ENCODE measurements around the gene HOXA6. TPM values are rescaled to one million over a fixed set of nuclear protein-coding genes. Genes with fewer than 3 reads are reported as not detected.

Gene HOXA6
- total RNA-seq, 1 experiment from 2014 or later: 3.3 TPM

DNA sequence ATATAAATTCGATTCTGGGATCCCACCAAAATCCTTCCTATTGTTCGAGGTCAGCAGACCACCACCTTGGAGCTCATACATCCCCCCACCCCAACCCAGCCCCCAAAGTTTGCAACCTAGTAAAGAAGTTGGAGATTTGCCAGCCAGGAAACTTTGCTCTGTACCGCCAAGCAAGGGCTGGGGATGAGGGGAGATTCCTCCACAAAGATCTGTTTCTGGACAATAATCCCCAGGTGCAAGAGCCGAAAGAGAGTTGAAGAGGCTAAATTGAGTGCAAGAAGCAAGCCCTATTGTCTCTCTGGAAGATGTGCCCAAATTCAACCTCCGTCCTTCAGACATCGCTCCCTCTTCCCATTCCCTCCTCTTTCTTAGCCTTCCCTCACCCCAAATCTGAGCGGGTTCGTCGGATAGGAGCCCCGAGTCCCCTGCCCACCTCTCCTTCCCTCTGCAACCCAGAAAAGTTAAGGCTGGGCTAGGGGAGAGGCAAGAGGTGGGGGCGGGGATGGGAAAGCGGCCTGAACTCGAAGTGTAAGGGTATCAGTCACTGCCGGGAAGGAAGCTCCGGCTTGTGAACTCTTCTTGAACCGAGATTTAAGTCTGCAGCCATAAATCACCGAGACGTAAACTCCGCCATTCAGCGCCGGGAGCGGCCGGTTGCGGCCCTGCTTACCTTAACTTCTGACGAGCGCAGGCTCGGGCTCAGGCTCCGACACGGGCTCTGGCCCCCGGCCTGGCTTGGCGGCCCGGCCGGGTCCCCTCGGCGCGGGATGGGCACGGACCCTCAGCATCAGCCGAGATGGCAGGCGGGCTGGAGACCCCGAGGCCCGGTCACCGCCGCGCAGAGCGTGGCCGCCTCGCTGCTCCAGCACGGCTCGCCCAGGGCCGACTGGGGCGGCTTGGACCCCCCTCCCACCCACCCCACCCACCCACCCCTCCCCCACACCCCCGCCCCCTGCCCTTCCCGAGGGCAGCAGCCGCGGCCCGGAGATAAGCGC lies 34.3 kb downstream of the HOXA6 start:
- peaks cover 58% of the 10 kb centered on the region for H3K4me1 ChIP-seq (ENCODE audit: control insufficient read depth, insufficient read depth, low read length)
- H3K9me3 ChIP-seq (ENCODE audit: control insufficient read depth, insufficient read depth, low read depth, low read length): no peaks in the 10 kb centered on the region
- H3K27me3 ChIP-seq (ENCODE audit: control insufficient read depth, insufficient read depth, low read length): no peaks in the 10 kb centered on the region
- peak; percentile 75; the same call in 1 of the 2 replicates for TF ChIP-seq SIN3A (IDR thresholded peaks at IDR 0.05; ENCODE audit: borderline replicate concordance, insufficient read depth, low read depth, low read length)
- TF ChIP-seq POLR2AphosphoS5 (IDR thresholded peaks at IDR 0.05; ENCODE audit: low read depth, low read length): peak; percentile 69
- TF ChIP-seq, protein P1, sequence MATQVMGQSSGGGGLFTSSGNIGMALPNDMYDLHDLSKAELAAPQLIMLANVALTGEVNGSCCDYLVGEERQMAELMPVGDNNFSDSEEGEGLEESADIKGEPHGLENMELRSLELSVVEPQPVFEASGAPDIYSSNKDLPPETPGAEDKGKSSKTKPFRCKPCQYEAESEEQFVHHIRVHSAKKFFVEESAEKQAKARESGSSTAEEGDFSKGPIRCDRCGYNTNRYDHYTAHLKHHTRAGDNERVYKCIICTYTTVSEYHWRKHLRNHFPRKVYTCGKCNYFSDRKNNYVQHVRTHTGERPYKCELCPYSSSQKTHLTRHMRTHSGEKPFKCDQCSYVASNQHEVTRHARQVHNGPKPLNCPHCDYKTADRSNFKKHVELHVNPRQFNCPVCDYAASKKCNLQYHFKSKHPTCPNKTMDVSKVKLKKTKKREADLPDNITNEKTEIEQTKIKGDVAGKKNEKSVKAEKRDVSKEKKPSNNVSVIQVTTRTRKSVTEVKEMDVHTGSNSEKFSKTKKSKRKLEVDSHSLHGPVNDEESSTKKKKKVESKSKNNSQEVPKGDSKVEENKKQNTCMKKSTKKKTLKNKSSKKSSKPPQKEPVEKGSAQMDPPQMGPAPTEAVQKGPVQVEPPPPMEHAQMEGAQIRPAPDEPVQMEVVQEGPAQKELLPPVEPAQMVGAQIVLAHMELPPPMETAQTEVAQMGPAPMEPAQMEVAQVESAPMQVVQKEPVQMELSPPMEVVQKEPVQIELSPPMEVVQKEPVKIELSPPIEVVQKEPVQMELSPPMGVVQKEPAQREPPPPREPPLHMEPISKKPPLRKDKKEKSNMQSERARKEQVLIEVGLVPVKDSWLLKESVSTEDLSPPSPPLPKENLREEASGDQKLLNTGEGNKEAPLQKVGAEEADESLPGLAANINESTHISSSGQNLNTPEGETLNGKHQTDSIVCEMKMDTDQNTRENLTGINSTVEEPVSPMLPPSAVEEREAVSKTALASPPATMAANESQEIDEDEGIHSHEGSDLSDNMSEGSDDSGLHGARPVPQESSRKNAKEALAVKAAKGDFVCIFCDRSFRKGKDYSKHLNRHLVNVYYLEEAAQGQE (IDR thresholded peaks at IDR 0.05; ENCODE audit: insufficient read depth in 1 of 2, low read depth in 2 of 2, low read length in 1 of 2): no peak
- peak; percentile 47; the same call in 1 of the 2 replicates for TF ChIP-seq TCF7L2 (IDR thresholded peaks at IDR 0.05; ENCODE audit: low read depth, low read length)
- TF ChIP-seq, protein P2, sequence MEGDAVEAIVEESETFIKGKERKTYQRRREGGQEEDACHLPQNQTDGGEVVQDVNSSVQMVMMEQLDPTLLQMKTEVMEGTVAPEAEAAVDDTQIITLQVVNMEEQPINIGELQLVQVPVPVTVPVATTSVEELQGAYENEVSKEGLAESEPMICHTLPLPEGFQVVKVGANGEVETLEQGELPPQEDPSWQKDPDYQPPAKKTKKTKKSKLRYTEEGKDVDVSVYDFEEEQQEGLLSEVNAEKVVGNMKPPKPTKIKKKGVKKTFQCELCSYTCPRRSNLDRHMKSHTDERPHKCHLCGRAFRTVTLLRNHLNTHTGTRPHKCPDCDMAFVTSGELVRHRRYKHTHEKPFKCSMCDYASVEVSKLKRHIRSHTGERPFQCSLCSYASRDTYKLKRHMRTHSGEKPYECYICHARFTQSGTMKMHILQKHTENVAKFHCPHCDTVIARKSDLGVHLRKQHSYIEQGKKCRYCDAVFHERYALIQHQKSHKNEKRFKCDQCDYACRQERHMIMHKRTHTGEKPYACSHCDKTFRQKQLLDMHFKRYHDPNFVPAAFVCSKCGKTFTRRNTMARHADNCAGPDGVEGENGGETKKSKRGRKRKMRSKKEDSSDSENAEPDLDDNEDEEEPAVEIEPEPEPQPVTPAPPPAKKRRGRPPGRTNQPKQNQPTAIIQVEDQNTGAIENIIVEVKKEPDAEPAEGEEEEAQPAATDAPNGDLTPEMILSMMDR (IDR thresholded peaks at IDR 0.05): no peak
- in situ Hi-C loops (cut with HindIII; ENCODE audit: low pct_unique_long_range_greater_than_20kb, low sequenced_read_pairs) (no loop called here), intact Hi-C loops (cut with micrococcal nuclease; ENCODE audit: unreplicated experiment) (no loop called here)
- ChIA-PET POLR2A (interaction anchor here (0.7 to 3.1 kb wide), 3 partner anchors 16 to 1052 kb away, joined by 3 to 21 read pairs (median 5); partner anchors contain the start of gene HOXA1), CTCF (interaction anchor here (0.6 kb wide), 1 partner anchor 67 kb away, joined by 3 read pairs; no protein-coding TSS in a partner anchor)
- peak overlapping the region; percentile 77 to 92 for H3K4me3 ChIP-seq (ENCODE audit: low read depth in 2 of 2, low read length in 2 of 2)
- BruUV-seq (replicated peaks): no TSS peak
- peak overlapping the region; percentile 100 for H3K27ac ChIP-seq (ENCODE audit: low read length)
- DNase-seq (ENCODE audit: low read depth, low spot score): no peak
- H3K36me3 ChIP-seq (ENCODE audit: control insufficient read depth, insufficient read depth, low read length): no peaks in the 10 kb centered on the region
- peak; percentile 12 for ATAC-seq

DNA sequence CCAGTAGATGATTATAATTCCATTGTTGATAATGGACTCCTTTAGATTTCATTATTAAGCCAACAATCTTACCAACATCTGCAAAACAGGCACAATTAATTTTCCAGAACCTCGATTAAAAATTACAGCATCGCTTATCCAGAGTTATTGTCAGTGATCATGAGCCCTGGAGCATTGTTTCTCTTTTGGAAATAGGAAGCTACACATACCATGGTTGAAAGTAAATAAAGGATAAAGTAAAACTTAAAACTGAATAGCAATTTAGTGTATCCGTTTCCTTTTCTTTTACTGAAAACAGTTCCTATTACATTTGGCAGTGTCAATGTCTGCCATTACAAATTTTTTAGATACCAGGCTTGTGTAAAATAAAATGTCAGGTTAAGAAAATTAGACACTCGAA lies 35.2 kb downstream of the HOXA6 start:
- peak overlapping the region; percentile 77 to 92; a peak in 3 of 4 replicates for H3K4me3 ChIP-seq (ENCODE audit: low read depth in 2 of 2, low read length in 2 of 2)
- no peaks in the 10 kb centered on the region for H3K27me3 ChIP-seq (ENCODE audit: control insufficient read depth, insufficient read depth, low read length)
- ATAC-seq: no peak
- no peaks in the 10 kb centered on the region for H3K36me3 ChIP-seq (ENCODE audit: control insufficient read depth, insufficient read depth, low read length)
- TF ChIP-seq SIN3A (IDR thresholded peaks at IDR 0.05; ENCODE audit: borderline replicate concordance, insufficient read depth, low read depth, low read length): no peak
- TF ChIP-seq, protein P1 (IDR thresholded peaks at IDR 0.05; ENCODE audit: insufficient read depth in 1 of 2, low read depth in 2 of 2, low read length in 1 of 2): no peak
- no peak for TF ChIP-seq POLR2AphosphoS5 (IDR thresholded peaks at IDR 0.05; ENCODE audit: low read depth, low read length)
- TF ChIP-seq, protein P2 (IDR thresholded peaks at IDR 0.05): no peak
- TF ChIP-seq TCF7L2 (IDR thresholded peaks at IDR 0.05; ENCODE audit: low read depth, low read length): no peak
- no peak for DNase-seq (ENCODE audit: low read depth, low spot score)
- in situ Hi-C loops (cut with HindIII; ENCODE audit: low pct_unique_long_range_greater_than_20kb, low sequenced_read_pairs): no loop called here
- H3K4me1 ChIP-seq (ENCODE audit: control insufficient read depth, insufficient read depth, low read length): peaks cover 49% of the 10 kb centered on the region
- intact Hi-C loops (cut with micrococcal nuclease; ENCODE audit: unreplicated experiment): no loop called here
- BruUV-seq (replicated peaks): no TSS peak
- no peaks in the 10 kb centered on the region for H3K9me3 ChIP-seq (ENCODE audit: control insufficient read depth, insufficient read depth, low read depth, low read length)
- peak overlapping the region; percentile 100 for H3K27ac ChIP-seq (ENCODE audit: low read length)
- CTCF ChIA-PET: no interaction called here
- POLR2A ChIA-PET: no interaction called here

Measured in Panc1 (cell line).